Prostate gland (tissue), 2 donors: Measurements from ENCODE around the gene RENBP.

Experiments used
- CTCF ChIP-seq, 4 experiments: fragments of 200-600 bp in 2 of 4; fragments of 450-650 bp in 2 of 4; sonication (generic) in 2 of 4; IDR thresholded peaks; 1 replicate in 3 of 4; 2 replicates in 1 of 4; pipeline ENCODE4 v1.5.1; 2016 to 2019; ENCODE audit warnings: antibody characterized with exemption in 4 of 4, mild to moderate bottlenecking in 2 of 4, moderate library complexity in 2 of 4
- POLR2A ChIP-seq: fragments of 450-650 bp; IDR thresholded peaks from one replicate; pipeline ENCODE4 v1.6.1; 2016; ENCODE audit warnings: antibody characterized with exemption, mild to moderate bottlenecking
- POLR2AphosphoS5 ChIP-seq: sonication (generic); formaldehyde crosslinking; IDR thresholded peaks from one replicate; pipeline ENCODE4 v1.6.1; 2017; ENCODE audit warnings: antibody characterized with exemption

GRCh38 chrX:153919281-153919680 is 25.2 kb downstream of the RENBP start:
- TF ChIP-seq CTCF (IDR thresholded peaks at IDR 0.05): no peak
- TF ChIP-seq POLR2A: no peak
- no peak for TF ChIP-seq POLR2AphosphoS5
